K562 (cell line): ENCODE results near the gene FAM186B. TPM values are rescaled to one million over a fixed set of nuclear protein-coding genes. Genes with fewer than 3 reads are reported as not detected.

Source experiments
- ATAC-seq: fragments of 200-7000 bp; cut with Tn5 transposase; 3 replicates; pipeline ENCODE4 v1.9.1; 2020; ENCODE audit warnings: moderate library complexity
- BruUV-seq: library from RNA; stranded (reverse); fragments of 400-500 nt; replicated peaks from 2 replicates; lab custom pipeline; 2021; lab: Mats Ljungman, UMichigan
- CTCF ChIA-PET: fragments of 300-600 bp; formaldehyde crosslinking; extraction: SDS; loops from one replicate; lab custom pipeline; 2021; ENCODE audit warnings: low intra/inter-chr PET ratio; lab: Yijun Ruan, JAX
- POLR2A ChIA-PET: fragments of 300-600, 350-650 bp; sonication (Branson Sonifier 250); formaldehyde crosslinking; extraction: SDS; loops from one replicate; lab custom pipeline; 2021; ENCODE audit warnings: antibody characterized with exemption, inconsistent platforms; lab: Yijun Ruan, JAX
- DNase-seq, 4 experiments: peaks; one replicate each; pipeline versions ENCODE4 v3.0.0 to v3.0.0-alpha.2; 2011 to 2018; ENCODE audit warnings: low spot score in 3 of 4, mixed read lengths in 3 of 4; ENCODE audit errors: extremely low read depth in 1 of 4
- FAIRE-seq: peaks from 2 replicates; lab custom pipeline; 2011; peaks lifted over from hg19 to GRCh38; lab: Jason Lieb, UNC
- H2AFZ ChIP-seq: 2 replicates; pipeline ENCODE4 v1.6.0; 2011; ENCODE audit warnings: low read depth, low read length, control low read depth, inconsistent platforms
- H3K27ac ChIP-seq: fragments of 200-600 bp; 3 replicates; pipeline ENCODE4 v1.8.0; 2011; ENCODE audit warnings: low read depth, mild to moderate bottlenecking, control low read depth, inconsistent platforms, low read length, moderate library complexity, mixed read lengths; ENCODE audit errors: extremely low read depth
- H3K27me3 ChIP-seq, 2 experiments: fragments of 300-600 bp in 1 of 2; 2 replicates in 1 of 2; 3 replicates in 1 of 2; pipeline versions ENCODE4 v1.6.0 to v1.8.0; 2011; ENCODE audit warnings: inconsistent platforms in 2 of 2, low read length in 2 of 2, mild to moderate bottlenecking in 1 of 2, mixed read lengths in 1 of 2, moderate library complexity in 1 of 2; ENCODE audit not compliant: control insufficient read depth in 2 of 2, insufficient read depth in 2 of 2
- H3K36me3 ChIP-seq: fragments of 300-600 bp; 3 replicates; pipeline ENCODE4 v1.8.0; 2011; ENCODE audit warnings: mild to moderate bottlenecking, low read length, inconsistent platforms; ENCODE audit not compliant: control insufficient read depth, insufficient read depth
- H3K4me1 ChIP-seq, 2 experiments: fragments of 200-600 bp in 1 of 2; replicated peaks in 1 of 2; 2 replicates in 1 of 2; 3 replicates in 1 of 2; pipeline versions ENCODE4 v1.5.1 to v1.8.0; 2011; ENCODE audit warnings: inconsistent platforms in 2 of 2, low read length in 2 of 2, mild to moderate bottlenecking in 1 of 2, mixed read lengths in 1 of 2, moderate library complexity in 1 of 2; ENCODE audit not compliant: control insufficient read depth in 2 of 2, insufficient read depth in 2 of 2
- H3K4me2 ChIP-seq: 2 replicates; pipeline ENCODE4 v1.6.1; 2011; ENCODE audit warnings: low read length, control low read depth, inconsistent platforms, mixed read lengths; ENCODE audit not compliant: insufficient read depth
- H3K4me3 ChIP-seq: fragments of 200-600 bp; sonication (generic), shearing (Covaris generic); 2 replicates; pipeline ENCODE4 v1.5.1; 2016; ENCODE audit warnings: control low read depth, inconsistent platforms
- H3K79me2 ChIP-seq: fragments of 200-600 bp; 3 replicates; pipeline ENCODE4 v1.8.0; 2011; ENCODE audit warnings: low read length, inconsistent platforms; ENCODE audit not compliant: control insufficient read depth, insufficient read depth
- H3K9ac ChIP-seq, 2 experiments: 2 replicates each; pipeline versions ENCODE4 v1.6.0 to v1.6.1; 2011; ENCODE audit warnings: low read depth in 2 of 2, low read length in 2 of 2, control low read depth in 1 of 2, inconsistent platforms in 1 of 2, mild to moderate bottlenecking in 1 of 2, mixed read lengths in 1 of 2; ENCODE audit not compliant: insufficient read depth in 1 of 2
- H3K9me1 ChIP-seq: one replicate; pipeline ENCODE4 v1.6.0; 2011; ENCODE audit warnings: inconsistent platforms, mild to moderate bottlenecking, low read length, moderate library complexity; ENCODE audit not compliant: control insufficient read depth, insufficient read depth
- H3K9me3 ChIP-seq: replicated peaks from 2 replicates; pipeline ENCODE4 v1.5.1; 2011; ENCODE audit warnings: low read depth, low read length, inconsistent platforms; ENCODE audit not compliant: control insufficient read depth, insufficient read depth
- H4K20me1 ChIP-seq: replicated peaks from 2 replicates; pipeline ENCODE4 v1.6.1; 2011; ENCODE audit warnings: low read length, inconsistent platforms, mixed read lengths; ENCODE audit not compliant: control insufficient read depth, insufficient read depth
- ADNP ChIP-seq: fragments of 200-800 bp; sonication (Bioruptor generic); IDR thresholded peaks from 2 replicates; pipeline ENCODE4 v1.6.1; 2016; ENCODE audit warnings: missing genetic modification characterization, missing compliant biosample characterization
- CEBPG ChIP-seq, 3 experiments: fragments of 200-800 bp in 1 of 3; sonication (Bioruptor generic) in 1 of 3; sonication (generic) in 1 of 3; formaldehyde crosslinking in 1 of 3; IDR thresholded peaks in 2 of 3; conservative IDR thresholded peaks in 1 of 3; 2 replicates each; pipeline versions ENCODE4 v1.6.1 to v1.8.0; 2016 to 2022; ENCODE audit warnings: missing compliant biosample characterization in 2 of 3, missing genetic modification characterization in 2 of 3, mild to moderate bottlenecking in 1 of 3, missing genetic modification reagents in 1 of 3
- ESRRB ChIP-seq: fragments of 250-450 bp; sonication (Bioruptor Pico); IDR thresholded peaks from 2 replicates; pipeline ENCODE4 v1.5.0; 2020; ENCODE audit warnings: mild to moderate bottlenecking, moderate library complexity, borderline replicate concordance
- GTF2F1 ChIP-seq: IDR thresholded peaks from 2 replicates; pipeline ENCODE4 v1.6.1; 2011; ENCODE audit warnings: low read depth, low read length, improper control_type of control experiment
- HDAC2 ChIP-seq: fragments of 450-650 bp; IDR thresholded peaks from 2 replicates; pipeline ENCODE4 v1.6.1; 2016; ENCODE audit warnings: mild to moderate bottlenecking
- HDAC6 ChIP-seq: IDR thresholded peaks from 2 replicates; pipeline ENCODE4 v1.6.1; 2012; ENCODE audit warnings: low read depth, mild to moderate bottlenecking, control low read depth, inconsistent platforms, low read length, moderate library complexity
- KHSRP ChIP-seq: fragments of 450-650 bp; IDR thresholded peaks from 2 replicates; pipeline ENCODE4 v1.6.1; 2017
- PATZ1 ChIP-seq: fragments of 250-450 bp; sonication (Bioruptor Pico); IDR thresholded peaks from 2 replicates; pipeline ENCODE4 v1.5.0; 2020; ENCODE audit warnings: mild to moderate bottlenecking, borderline replicate concordance
- PRMT5 ChIP-seq: sonication (generic); formaldehyde crosslinking; IDR thresholded peaks from 2 replicates; pipeline ENCODE4 v1.5.0; 2020; ENCODE audit warnings: missing genetic modification reagents
- PRPF4 ChIP-seq: fragments of 200-400 bp; formaldehyde crosslinking; IDR thresholded peaks from one replicate; pipeline ENCODE4 v1.6.1; 2017; ENCODE audit warnings: low read length, low read depth, mild to moderate bottlenecking; ENCODE audit not compliant: insufficient read depth, poor library complexity, severe bottlenecking
- RBM15 ChIP-seq: fragments of 200-400 bp; formaldehyde crosslinking; IDR thresholded peaks from 2 replicates; pipeline ENCODE4 v1.6.1; 2018; ENCODE audit warnings: mild to moderate bottlenecking, low read length, moderate library complexity; ENCODE audit not compliant: insufficient read depth
- SETDB1 ChIP-seq: IDR thresholded peaks from one replicate; pipeline ENCODE4 v1.6.1; 2012; ENCODE audit warnings: low read length, control low read depth, inconsistent platforms
- SMARCB1 ChIP-seq: IDR thresholded peaks from 2 replicates; pipeline ENCODE4 v1.6.1; 2011; ENCODE audit warnings: improper control_type of control experiment, low read depth; ENCODE audit not compliant: insufficient read length
- UBTF ChIP-seq, 2 experiments: IDR thresholded peaks; 2 replicates each; pipeline ENCODE4 v1.6.1; 2012; ENCODE audit warnings: improper control_type of control experiment in 2 of 2, low read depth in 2 of 2, low read length in 2 of 2, borderline replicate concordance in 1 of 2
- ZNF175 ChIP-seq: fragments of 200-800 bp; sonication (Bioruptor generic); IDR thresholded peaks from 2 replicates; pipeline ENCODE4 v1.6.1; 2016; ENCODE audit warnings: low read depth, mild to moderate bottlenecking, missing genetic modification characterization, missing compliant biosample characterization
- ZNF24 ChIP-seq: fragments of 450-650 bp; IDR thresholded peaks from 2 replicates; pipeline ENCODE4 v1.6.1; 2016
- ZNF282 ChIP-seq: sonication (generic); formaldehyde crosslinking; IDR thresholded peaks from 2 replicates; pipeline ENCODE4 v1.8.1; 2023; ENCODE audit warnings: missing genetic modification reagents
- ZNF3 ChIP-seq: fragments of 250-450 bp; sonication (Bioruptor Pico); IDR thresholded peaks from 2 replicates; pipeline ENCODE4 v1.5.0; 2021; ENCODE audit warnings: mild to moderate bottlenecking, moderate library complexity
- ZNF511 ChIP-seq: sonication (generic); formaldehyde crosslinking; IDR thresholded peaks from 2 replicates; pipeline ENCODE4 v1.8.0; 2022; ENCODE audit warnings: mild to moderate bottlenecking, missing genetic modification reagents
- whole genome bisulfite sequencing: fragments of 100-300 bp; shearing (Covaris generic); methylation state at CpG from one replicate; pipeline ENCODE4 v1.1.6; 2016; ENCODE audit warnings: low coverage, mixed read lengths; ENCODE audit not compliant: insufficient coverage; ENCODE audit errors: missing lambda C conversion rate; 5-methylcytosine and 5-hydroxymethylcytosine counted together
- in situ Hi-C: fragments of 300-500 bp; cut with MboI; formaldehyde crosslinking; loops from 4 replicates; pipeline ENCODE4 v1.15.0; 2018; ENCODE audit warnings: inconsistent platforms, mixed read lengths
- intact Hi-C: fragments of 100-400 bp; cut with micrococcal nuclease; formaldehyde crosslinking; loops from 2 replicates; pipeline ENCODE4 v1.14.2; 2022
- polyA plus RNA-seq, 8 experiments: library from polyadenylated mRNA; depleted of rRNA in 4 of 8; stranded (reverse) in 5 of 8; unstranded in 3 of 8; fragments of >200 nt; fragmentation: Nextera tagmentation in 2 of 8; fragmentation: Illumina TruSeq in 1 of 8; extraction: Ambion mirVana in 2 of 8; extraction: Trizol in 1 of 8; gene quantifications; 2 replicates each; pipeline versions ENCODE4 v1.2.1 to v1.2.3, GENCODE V29; 2011 to 2014; ENCODE audit warnings: inconsistent platforms in 1 of 8, missing spikeins in 1 of 8
- total RNA-seq, 7 experiments: library from RNA; depleted of rRNA in 6 of 7; stranded (reverse); fragments of >200 nt in 6 of 7; fragmentation: Illumina TruSeq in 2 of 7; extraction: Trizol in 2 of 7; gene quantifications; 2 replicates each; pipeline versions ENCODE4 v1.2.1 to v1.2.3, GENCODE V29; 2011 to 2021; ENCODE audit warnings: low replicate concordance in 1 of 7

FAM186B gene
- total and polyA plus RNA-seq, 9 of the 15 experiments (the other 6 are each of a cell fraction or from before 2014, with no cell fraction given), result 0.07 to 0.42 (median 0.15) TPM

- Histone ChIP-seq H3K9me1 (no peaks in the 10 kb centered on the region), H3K36me3 (no peaks in the 10 kb centered on the region), H4K20me1 (no peaks in the 10 kb centered on the region), H3K4me3 (no peak overlapping the region), H3K4me1 (peaks cover 15 to 22% of the 10 kb centered on the region in 2 experiments), H2AFZ (no peak overlapping the region), H3K9me3 (no peaks in the 10 kb centered on the region), H3K27ac (no peak overlapping the region), H3K9ac (no peak overlapping the region), H3K79me2 (no peaks in the 10 kb centered on the region), H3K27me3 (no peaks in the 10 kb centered on the region), H3K4me2 (no peak overlapping the region)
- BruUV-seq, result no TSS peak
- ATAC-seq (no peak), FAIRE-seq (no peak), DNase-seq (no peak)
- in situ Hi-C loops (no loop called here), intact Hi-C loops (no loop called here)
- CTCF ChIA-PET, result interaction anchor here (0.6 kb wide), 1 partner anchor 159 kb away, joined by 5 read pairs; no protein-coding TSS in a partner anchor
- POLR2A ChIA-PET, result interaction anchor here (0.6 to 1.5 kb wide), 6 partner anchors 15 to 352 kb away, joined by 3 read pairs; no protein-coding TSS in a partner anchor
- whole genome bisulfite sequencing, result 78% methylated on average over 3 of the region's 3 CpGs
- no peak for TF ChIP-seq KHSRP
- no peak for TF ChIP-seq UBTF (IDR thresholded peaks at IDR 0.05; ENCODE audit: borderline replicate concordance in 1 of 2, low read depth in 2 of 2, low read length in 2 of 2)
- TF ChIP-seq PRMT5 (CRISPR knock-in tag), result no peak
- no peak for TF ChIP-seq HDAC6
- TF ChIP-seq SMARCB1, result no peak
- TF ChIP-seq ZNF3 (CRISPR knock-in tag), result no peak
- TF ChIP-seq ZNF175, result no peak
- no peak for TF ChIP-seq ESRRB (CRISPR knock-in tag)
- TF ChIP-seq ZNF511 (CRISPR knock-in tag), result no peak
- peak; percentile 48; the same call in 1 of the 2 replicates for TF ChIP-seq CEBPG (CRISPR knock-in tag; IDR thresholded peaks at IDR 0.05)
- TF ChIP-seq CEBPG (tag; conservative IDR thresholded peaks at IDR 0.05 in 1 of 2, IDR thresholded peaks at IDR 0.05 in 1 of 2), result peak in 1 of 2 experiments; percentile 69; a peak in 2 of 4 replicates
- TF ChIP-seq PRPF4, result no peak
- TF ChIP-seq ADNP, result no peak
- no peak for TF ChIP-seq RBM15
- TF ChIP-seq SETDB1, result no peak
- no peak for TF ChIP-seq ZNF282 (CRISPR knock-in tag)
- TF ChIP-seq PATZ1 (CRISPR knock-in tag), result no peak
- no peak for TF ChIP-seq GTF2F1
- TF ChIP-seq ZNF24, result no peak
- TF ChIP-seq HDAC2, result no peak
Measured at GRCh38 chr12:49619286-49619685, 13.8 kb upstream of the FAM186B start.
